SK-N-SH (cell line): ENCODE results near the gene ZNF605. TPM values are rescaled to one million over a fixed set of nuclear protein-coding genes. Genes with fewer than 3 reads are reported as not detected.

ENCODE experiments used
- CTCF ChIA-PET: fragments of 300-600, 350-600 bp; formaldehyde crosslinking; extraction: SDS; loops from one replicate; lab custom pipeline; 2021; lab: Yijun Ruan, JAX
- POLR2A ChIA-PET: fragments of 350-600 bp; sonication (Branson Sonifier 250); formaldehyde crosslinking; extraction: SDS; loops from one replicate; lab custom pipeline; 2020; ENCODE audit warnings: antibody characterized with exemption, inconsistent platforms; lab: Yijun Ruan, JAX
- DNase-seq: peaks from one replicate; pipeline ENCODE4 v3.0.0; 2012
- H2AFZ ChIP-seq: fragments of 200-600 bp; sonication (generic); 2 replicates; pipeline ENCODE4 v1.8.1; 2016; ENCODE audit warnings: antibody characterized with exemption, mild to moderate bottlenecking, low read depth
- H3F3A ChIP-seq: fragments of 200-600 bp; sonication (generic); replicated peaks from 2 replicates; pipeline ENCODE3; 2016; ENCODE audit warnings: antibody characterized with exemption, mild to moderate bottlenecking; ENCODE audit not compliant: insufficient read depth
- H3K27ac ChIP-seq, 2 experiments: fragments of 200-500 bp in 1 of 2; fragments of 200-600 bp in 1 of 2; sonication (Bioruptor generic) in 1 of 2; sonication (generic), shearing (Covaris generic) in 1 of 2; 2 replicates each; pipeline versions ENCODE4 v1.5.1 to v1.6.1; 2014 to 2016; ENCODE audit warnings: low read depth in 2 of 2, inconsistent platforms in 1 of 2, low read length in 1 of 2, mild to moderate bottlenecking in 1 of 2, mixed read lengths in 1 of 2
- H3K27me3 ChIP-seq: fragments of 200-600 bp; sonication (generic), shearing (Covaris generic); 2 replicates; pipeline ENCODE4 v1.6.1; 2016; ENCODE audit warnings: mixed run types; ENCODE audit not compliant: insufficient read depth
- H3K36me3 ChIP-seq, 2 experiments: fragments of 200-500 bp in 1 of 2; fragments of 200-600 bp in 1 of 2; sonication (Bioruptor generic) in 1 of 2; sonication (generic) in 1 of 2; replicated peaks in 1 of 2; 2 replicates each; pipeline versions ENCODE3 to v1.5.1; 2014 to 2016; ENCODE audit warnings: low read length in 1 of 2, mild to moderate bottlenecking in 1 of 2; ENCODE audit not compliant: insufficient read depth in 2 of 2, control insufficient read depth in 1 of 2
- H3K4me1 ChIP-seq, 2 experiments: fragments of 200-500 bp in 1 of 2; fragments of 200-600 bp in 1 of 2; sonication (Bioruptor generic) in 1 of 2; sonication (generic), shearing (Covaris generic) in 1 of 2; 2 replicates each; pipeline versions ENCODE4 v1.5.1 to v1.6.1; 2014 to 2016; ENCODE audit warnings: low read depth in 1 of 2, low read length in 1 of 2, mixed run types in 1 of 2; ENCODE audit not compliant: insufficient read depth in 2 of 2, control insufficient read depth in 1 of 2
- H3K4me2 ChIP-seq: fragments of 200-600 bp; sonication (generic), shearing (Covaris generic); 2 replicates; pipeline ENCODE4 v1.6.1; 2017; ENCODE audit warnings: mixed run types
- H3K4me3 ChIP-seq, 2 experiments: fragments of 200-500 bp in 1 of 2; fragments of 200-600 bp in 1 of 2; sonication (Bioruptor generic) in 1 of 2; sonication (generic), shearing (Covaris generic) in 1 of 2; 2 replicates each; pipeline versions ENCODE4 v1.5.1 to v1.8.1; 2014 to 2016; ENCODE audit warnings: low read depth in 2 of 2, inconsistent platforms in 1 of 2, low read length in 1 of 2, mild to moderate bottlenecking in 1 of 2, mixed read lengths in 1 of 2, moderate library complexity in 1 of 2
- H3K79me2 ChIP-seq: fragments of 200-600 bp; sonication (generic); 2 replicates; pipeline ENCODE4 v1.8.1; 2017; ENCODE audit warnings: mild to moderate bottlenecking; ENCODE audit not compliant: insufficient read depth
- H3K9ac ChIP-seq: fragments of 200-600 bp; sonication (generic); 2 replicates; pipeline ENCODE4 v1.6.1; 2017; ENCODE audit warnings: mixed run types
- H3K9me2 ChIP-seq: fragments of 200-600 bp; sonication (generic); 2 replicates; pipeline ENCODE4 v1.6.1; 2017; ENCODE audit warnings: mixed run types
- H3K9me3 ChIP-seq: fragments of 200-600 bp; sonication (generic); 2 replicates; pipeline ENCODE4 v1.6.1; 2017; ENCODE audit warnings: mixed run types, mild to moderate bottlenecking, moderate library complexity
- H4K20me1 ChIP-seq: fragments of 200-600 bp; sonication (generic); 2 replicates; pipeline ENCODE4 v1.6.1; 2017; ENCODE audit warnings: mild to moderate bottlenecking, mixed run types; ENCODE audit not compliant: insufficient read depth
- CHD2 ChIP-seq: fragments of 150-350 bp; IDR thresholded peaks from 2 replicates; pipeline ENCODE4 v1.6.1; 2018; ENCODE audit warnings: low read length; ENCODE audit not compliant: partially characterized antibody
- ELF1 ChIP-seq: IDR thresholded peaks from 2 replicates; pipeline ENCODE4 v1.4.0; 2012
- FOXJ3 ChIP-seq: sonication (generic); formaldehyde crosslinking; IDR thresholded peaks from 2 replicates; pipeline ENCODE4 v1.5.1; 2020; ENCODE audit warnings: mild to moderate bottlenecking, missing genetic modification reagents
- FOXM1 ChIP-seq: IDR thresholded peaks from 2 replicates; pipeline ENCODE4 v1.4.0; 2012; ENCODE audit warnings: low read depth, mild to moderate bottlenecking
- GABPA ChIP-seq: IDR thresholded peaks from 2 replicates; pipeline ENCODE4 v1.4.0; 2012; ENCODE audit warnings: low read depth, mild to moderate bottlenecking
- POLR2AphosphoS5 ChIP-seq: IDR thresholded peaks from 2 replicates; pipeline ENCODE4 v1.6.1; 2012; ENCODE audit warnings: low read depth, low read length
- RCOR1 ChIP-seq: fragments of 150-350 bp; IDR thresholded peaks from 2 replicates; pipeline ENCODE4 v1.6.1; 2017; ENCODE audit warnings: antibody characterized with exemption, low read length
- RXRA ChIP-seq: IDR thresholded peaks from 2 replicates; pipeline ENCODE4 v1.4.0; 2012; ENCODE audit warnings: low read depth, mild to moderate bottlenecking, borderline replicate concordance
- SIN3A ChIP-seq: IDR thresholded peaks from 2 replicates; pipeline ENCODE4 v1.6.1; 2012; ENCODE audit warnings: low read depth, mild to moderate bottlenecking, low read length, moderate library complexity, borderline replicate concordance
- SMC3 ChIP-seq: IDR thresholded peaks from 2 replicates; pipeline ENCODE4 v1.6.1; 2012; ENCODE audit warnings: low read depth, low read length, improper control_type of control experiment
- TAF1 ChIP-seq: IDR thresholded peaks from 2 replicates; pipeline ENCODE4 v1.6.1; 2012; ENCODE audit warnings: low read depth, mild to moderate bottlenecking, low read length, moderate library complexity, borderline replicate concordance
- TCF12 ChIP-seq: IDR thresholded peaks from 2 replicates; pipeline ENCODE4 v1.4.0; 2012
- TEAD4 ChIP-seq: IDR thresholded peaks from 2 replicates; pipeline ENCODE4 v1.4.0; 2012; ENCODE audit warnings: mild to moderate bottlenecking, borderline replicate concordance; ENCODE audit not compliant: insufficient read depth
- WGBS: methylation state at CpG from one replicate; pipeline ENCODE4 v1.1.6; 2017; ENCODE audit warnings: low lambda C conversion rate; 5-methylcytosine and 5-hydroxymethylcytosine counted together
- polyA plus RNA-seq, 3 experiments: library from polyadenylated mRNA; depleted of rRNA; stranded (reverse); fragments of >200 nt; gene quantifications; 2 replicates each; pipeline ENCODE4 v1.2.3, GENCODE V29; 2012
- TF ChIP-seq, protein P1 (sequence below): IDR thresholded peaks from 2 replicates; pipeline ENCODE4 v1.4.0; 2012; ENCODE audit warnings: low read depth, borderline replicate concordance
- TF ChIP-seq, protein P2 (sequence below): IDR thresholded peaks from 2 replicates; pipeline ENCODE4 v1.4.0; 2012; ENCODE audit warnings: low read depth
- TF ChIP-seq, protein P3 (sequence below): fragments of 200-600 bp; sonication (generic); IDR thresholded peaks from 2 replicates; pipeline ENCODE4 v1.6.1; 2017; ENCODE audit warnings: antibody characterized with exemption, mild to moderate bottlenecking, moderate library complexity
- TF ChIP-seq, protein P4 (sequence below): IDR thresholded peaks from 2 replicates; pipeline ENCODE4 v1.6.1; 2012; ENCODE audit warnings: mild to moderate bottlenecking, low read depth, low read length, moderate library complexity
- TF ChIP-seq, protein P5 (sequence below): fragments of 150-350 bp; IDR thresholded peaks from 2 replicates; pipeline ENCODE4 v1.6.1; 2017; ENCODE audit warnings: antibody characterized with exemption, low read length, low read depth, borderline replicate concordance
- TF ChIP-seq, protein P6 (sequence below): fragments of 150-350 bp; IDR thresholded peaks from 2 replicates; pipeline ENCODE4 v1.6.1; 2016; ENCODE audit warnings: mild to moderate bottlenecking, low read depth, low read length
- TF ChIP-seq, protein P7 (sequence below): IDR thresholded peaks from 2 replicates; pipeline ENCODE4 v1.4.0; 2012; ENCODE audit warnings: low read depth, borderline replicate concordance

Gene ZNF605
- polyA plus RNA-seq, 1 of the 3 experiments (the other 2 are of a cell fraction): 4.0 TPM

DNA sequence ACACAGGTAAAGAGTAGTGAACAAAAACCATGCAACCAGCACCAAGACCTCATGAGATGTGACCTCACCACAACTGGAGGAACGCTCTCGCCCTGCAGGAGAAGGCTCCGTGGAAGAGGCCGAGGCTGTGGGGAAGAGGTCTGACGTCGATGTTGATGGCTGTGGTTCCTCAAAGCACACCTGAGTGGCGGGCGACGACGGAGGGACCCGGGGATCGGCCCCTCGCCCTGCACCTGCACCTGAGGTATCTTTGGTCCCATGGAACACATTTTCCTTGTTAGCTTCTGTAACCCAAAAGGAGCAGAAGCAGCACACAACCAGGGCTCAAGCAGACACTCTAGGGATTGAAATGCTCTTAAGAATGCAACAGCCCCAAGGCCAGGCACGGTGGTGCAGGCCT, 86.6 kb downstream of the ZNF605 start:
- DNase-seq: no peak
- H3K36me3 ChIP-seq: peaks cover 60 to 65% of the 10 kb centered on the region in 2 experiments
- no peaks in the 10 kb centered on the region for H3K27me3 ChIP-seq
- no peaks in the 10 kb centered on the region for H3K9me2 ChIP-seq
- no peak overlapping the region for H3K9ac ChIP-seq
- POLR2A ChIA-PET: no interaction called here
- H3K4me2 ChIP-seq: no peak overlapping the region
- TF ChIP-seq RXRA: no peak
- TF ChIP-seq, protein P1, sequence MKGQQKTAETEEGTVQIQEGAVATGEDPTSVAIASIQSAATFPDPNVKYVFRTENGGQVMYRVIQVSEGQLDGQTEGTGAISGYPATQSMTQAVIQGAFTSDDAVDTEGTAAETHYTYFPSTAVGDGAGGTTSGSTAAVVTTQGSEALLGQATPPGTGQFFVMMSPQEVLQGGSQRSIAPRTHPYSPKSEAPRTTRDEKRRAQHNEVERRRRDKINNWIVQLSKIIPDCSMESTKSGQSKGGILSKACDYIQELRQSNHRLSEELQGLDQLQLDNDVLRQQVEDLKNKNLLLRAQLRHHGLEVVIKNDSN: no peak
- TF ChIP-seq TAF1: no peak
- no peak for TF ChIP-seq TEAD4
- TF ChIP-seq ELF1: no peak
- no peak for TF ChIP-seq FOXM1
- no peak for TF ChIP-seq TCF12
- no peak for TF ChIP-seq SIN3A
- TF ChIP-seq GABPA: no peak
- TF ChIP-seq, protein P2, sequence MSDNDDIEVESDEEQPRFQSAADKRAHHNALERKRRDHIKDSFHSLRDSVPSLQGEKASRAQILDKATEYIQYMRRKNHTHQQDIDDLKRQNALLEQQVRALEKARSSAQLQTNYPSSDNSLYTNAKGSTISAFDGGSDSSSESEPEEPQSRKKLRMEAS: no peak
- TF ChIP-seq, protein P3, sequence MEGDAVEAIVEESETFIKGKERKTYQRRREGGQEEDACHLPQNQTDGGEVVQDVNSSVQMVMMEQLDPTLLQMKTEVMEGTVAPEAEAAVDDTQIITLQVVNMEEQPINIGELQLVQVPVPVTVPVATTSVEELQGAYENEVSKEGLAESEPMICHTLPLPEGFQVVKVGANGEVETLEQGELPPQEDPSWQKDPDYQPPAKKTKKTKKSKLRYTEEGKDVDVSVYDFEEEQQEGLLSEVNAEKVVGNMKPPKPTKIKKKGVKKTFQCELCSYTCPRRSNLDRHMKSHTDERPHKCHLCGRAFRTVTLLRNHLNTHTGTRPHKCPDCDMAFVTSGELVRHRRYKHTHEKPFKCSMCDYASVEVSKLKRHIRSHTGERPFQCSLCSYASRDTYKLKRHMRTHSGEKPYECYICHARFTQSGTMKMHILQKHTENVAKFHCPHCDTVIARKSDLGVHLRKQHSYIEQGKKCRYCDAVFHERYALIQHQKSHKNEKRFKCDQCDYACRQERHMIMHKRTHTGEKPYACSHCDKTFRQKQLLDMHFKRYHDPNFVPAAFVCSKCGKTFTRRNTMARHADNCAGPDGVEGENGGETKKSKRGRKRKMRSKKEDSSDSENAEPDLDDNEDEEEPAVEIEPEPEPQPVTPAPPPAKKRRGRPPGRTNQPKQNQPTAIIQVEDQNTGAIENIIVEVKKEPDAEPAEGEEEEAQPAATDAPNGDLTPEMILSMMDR: no peak
- TF ChIP-seq, protein P4, sequence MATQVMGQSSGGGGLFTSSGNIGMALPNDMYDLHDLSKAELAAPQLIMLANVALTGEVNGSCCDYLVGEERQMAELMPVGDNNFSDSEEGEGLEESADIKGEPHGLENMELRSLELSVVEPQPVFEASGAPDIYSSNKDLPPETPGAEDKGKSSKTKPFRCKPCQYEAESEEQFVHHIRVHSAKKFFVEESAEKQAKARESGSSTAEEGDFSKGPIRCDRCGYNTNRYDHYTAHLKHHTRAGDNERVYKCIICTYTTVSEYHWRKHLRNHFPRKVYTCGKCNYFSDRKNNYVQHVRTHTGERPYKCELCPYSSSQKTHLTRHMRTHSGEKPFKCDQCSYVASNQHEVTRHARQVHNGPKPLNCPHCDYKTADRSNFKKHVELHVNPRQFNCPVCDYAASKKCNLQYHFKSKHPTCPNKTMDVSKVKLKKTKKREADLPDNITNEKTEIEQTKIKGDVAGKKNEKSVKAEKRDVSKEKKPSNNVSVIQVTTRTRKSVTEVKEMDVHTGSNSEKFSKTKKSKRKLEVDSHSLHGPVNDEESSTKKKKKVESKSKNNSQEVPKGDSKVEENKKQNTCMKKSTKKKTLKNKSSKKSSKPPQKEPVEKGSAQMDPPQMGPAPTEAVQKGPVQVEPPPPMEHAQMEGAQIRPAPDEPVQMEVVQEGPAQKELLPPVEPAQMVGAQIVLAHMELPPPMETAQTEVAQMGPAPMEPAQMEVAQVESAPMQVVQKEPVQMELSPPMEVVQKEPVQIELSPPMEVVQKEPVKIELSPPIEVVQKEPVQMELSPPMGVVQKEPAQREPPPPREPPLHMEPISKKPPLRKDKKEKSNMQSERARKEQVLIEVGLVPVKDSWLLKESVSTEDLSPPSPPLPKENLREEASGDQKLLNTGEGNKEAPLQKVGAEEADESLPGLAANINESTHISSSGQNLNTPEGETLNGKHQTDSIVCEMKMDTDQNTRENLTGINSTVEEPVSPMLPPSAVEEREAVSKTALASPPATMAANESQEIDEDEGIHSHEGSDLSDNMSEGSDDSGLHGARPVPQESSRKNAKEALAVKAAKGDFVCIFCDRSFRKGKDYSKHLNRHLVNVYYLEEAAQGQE: no peak
- no peak for TF ChIP-seq FOXJ3 (CRISPR knock-in tag)
- TF ChIP-seq, protein P5, sequence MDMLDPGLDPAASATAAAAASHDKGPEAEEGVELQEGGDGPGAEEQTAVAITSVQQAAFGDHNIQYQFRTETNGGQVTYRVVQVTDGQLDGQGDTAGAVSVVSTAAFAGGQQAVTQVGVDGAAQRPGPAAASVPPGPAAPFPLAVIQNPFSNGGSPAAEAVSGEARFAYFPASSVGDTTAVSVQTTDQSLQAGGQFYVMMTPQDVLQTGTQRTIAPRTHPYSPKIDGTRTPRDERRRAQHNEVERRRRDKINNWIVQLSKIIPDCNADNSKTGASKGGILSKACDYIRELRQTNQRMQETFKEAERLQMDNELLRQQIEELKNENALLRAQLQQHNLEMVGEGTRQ: no peak
- TF ChIP-seq POLR2AphosphoS5: no peak
- TF ChIP-seq, protein P6, sequence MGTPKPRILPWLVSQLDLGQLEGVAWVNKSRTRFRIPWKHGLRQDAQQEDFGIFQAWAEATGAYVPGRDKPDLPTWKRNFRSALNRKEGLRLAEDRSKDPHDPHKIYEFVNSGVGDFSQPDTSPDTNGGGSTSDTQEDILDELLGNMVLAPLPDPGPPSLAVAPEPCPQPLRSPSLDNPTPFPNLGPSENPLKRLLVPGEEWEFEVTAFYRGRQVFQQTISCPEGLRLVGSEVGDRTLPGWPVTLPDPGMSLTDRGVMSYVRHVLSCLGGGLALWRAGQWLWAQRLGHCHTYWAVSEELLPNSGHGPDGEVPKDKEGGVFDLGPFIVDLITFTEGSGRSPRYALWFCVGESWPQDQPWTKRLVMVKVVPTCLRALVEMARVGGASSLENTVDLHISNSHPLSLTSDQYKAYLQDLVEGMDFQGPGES: no peak
- TF ChIP-seq, protein P7, sequence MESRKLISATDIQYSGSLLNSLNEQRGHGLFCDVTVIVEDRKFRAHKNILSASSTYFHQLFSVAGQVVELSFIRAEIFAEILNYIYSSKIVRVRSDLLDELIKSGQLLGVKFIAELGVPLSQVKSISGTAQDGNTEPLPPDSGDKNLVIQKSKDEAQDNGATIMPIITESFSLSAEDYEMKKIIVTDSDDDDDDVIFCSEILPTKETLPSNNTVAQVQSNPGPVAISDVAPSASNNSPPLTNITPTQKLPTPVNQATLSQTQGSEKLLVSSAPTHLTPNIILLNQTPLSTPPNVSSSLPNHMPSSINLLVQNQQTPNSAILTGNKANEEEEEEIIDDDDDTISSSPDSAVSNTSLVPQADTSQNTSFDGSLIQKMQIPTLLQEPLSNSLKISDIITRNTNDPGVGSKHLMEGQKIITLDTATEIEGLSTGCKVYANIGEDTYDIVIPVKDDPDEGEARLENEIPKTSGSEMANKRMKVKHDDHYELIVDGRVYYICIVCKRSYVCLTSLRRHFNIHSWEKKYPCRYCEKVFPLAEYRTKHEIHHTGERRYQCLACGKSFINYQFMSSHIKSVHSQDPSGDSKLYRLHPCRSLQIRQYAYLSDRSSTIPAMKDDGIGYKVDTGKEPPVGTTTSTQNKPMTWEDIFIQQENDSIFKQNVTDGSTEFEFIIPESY: no peak
- no peak for TF ChIP-seq CHD2
- TF ChIP-seq RCOR1: no peak
- no peak for TF ChIP-seq SMC3
- no peaks in the 10 kb centered on the region for H3K4me1 ChIP-seq
- no peaks in the 10 kb centered on the region for H4K20me1 ChIP-seq
- H3K4me3 ChIP-seq: no peak overlapping the region
- WGBS: 97% methylated on average over 14 of the region's 14 CpGs
- CTCF ChIA-PET: no interaction called here
- no peaks in the 10 kb centered on the region for H3F3A ChIP-seq
- no peak overlapping the region for H2AFZ ChIP-seq
- peaks cover 23% of the 10 kb centered on the region; the same call in 1 of the 2 replicates for H3K79me2 ChIP-seq
- no peak overlapping the region for H3K27ac ChIP-seq
- H3K9me3 ChIP-seq: no peaks in the 10 kb centered on the region
